HepG2 (cell line): Measurements from ENCODE around the gene CDK14. TPM values are rescaled to one million over a fixed set of nuclear protein-coding genes. Genes with fewer than 3 reads are reported as not detected.

Source experiments
- ATAC-seq: fragments of 200-7000 bp; cut with Tn5 transposase; 3 replicates; pipeline ENCODE4 v1.9.1; 2020; ENCODE audit warnings: mild to moderate bottlenecking, moderate library complexity
- BruUV-seq: library from RNA; stranded (reverse); fragments of 400-500 nt; replicated peaks from 2 replicates; lab custom pipeline; 2021; lab: Mats Ljungman, UMichigan
- CTCF ChIA-PET: fragments of 300-600 bp; formaldehyde crosslinking; extraction: SDS; loops from one replicate; lab custom pipeline; 2021; ENCODE audit warnings: low total read pairs, inconsistent platforms, low intra/inter-chr PET ratio; lab: Yijun Ruan, JAX
- POLR2A ChIA-PET: fragments of 350-600 bp; sonication (Branson Sonifier 250); formaldehyde crosslinking; loops from one replicate; lab custom pipeline; 2020; ENCODE audit warnings: antibody characterized with exemption, inconsistent platforms; lab: Yijun Ruan, JAX
- DNase-seq: peaks from one replicate; pipeline ENCODE4 v3.0.0-alpha.2; 2015; ENCODE audit warnings: low spot score
- FAIRE-seq: peaks from 3 replicates; lab custom pipeline; 2011; peaks lifted over from hg19 to GRCh38; lab: Jason Lieb, UNC
- H2AFZ ChIP-seq: one replicate; pipeline ENCODE4 v1.6.1; 2011; ENCODE audit warnings: low read length, inconsistent platforms
- H3K27ac ChIP-seq: fragments of 300-600 bp; 3 replicates; pipeline ENCODE4 v1.8.0; 2011; ENCODE audit warnings: mixed run types, mild to moderate bottlenecking, mixed read lengths, low read length, inconsistent platforms; ENCODE audit not compliant: insufficient read depth; ENCODE audit errors: extremely low read length
- H3K27me3 ChIP-seq, 2 experiments: fragments of 200-600 bp in 1 of 2; 2 replicates in 1 of 2; 3 replicates in 1 of 2; pipeline versions ENCODE4 v1.6.0 to v1.8.0; 2011; ENCODE audit warnings: low read length in 2 of 2, mild to moderate bottlenecking in 2 of 2, moderate library complexity in 2 of 2, inconsistent platforms in 1 of 2; ENCODE audit not compliant: insufficient read depth in 2 of 2, control insufficient read depth in 1 of 2
- H3K36me3 ChIP-seq, 2 experiments: fragments of 200-600 bp in 1 of 2; replicated peaks in 1 of 2; 2 replicates in 1 of 2; 3 replicates in 1 of 2; pipeline versions ENCODE4 v1.5.1 to v1.8.0; 2011; ENCODE audit warnings: low read length in 2 of 2, inconsistent platforms in 1 of 2; ENCODE audit not compliant: insufficient read depth in 2 of 2, control insufficient read depth in 1 of 2
- H3K4me1 ChIP-seq: 2 replicates; pipeline ENCODE4 v1.5.1; 2012; ENCODE audit warnings: low read length, inconsistent platforms; ENCODE audit not compliant: insufficient read depth
- H3K4me2 ChIP-seq: 2 replicates; pipeline ENCODE4 v1.6.0; 2011; ENCODE audit warnings: low read depth, low read length, inconsistent platforms
- H3K4me3 ChIP-seq, 3 experiments: fragments of 200-600 bp in 1 of 3; sonication (generic), shearing (Covaris generic) in 1 of 3; replicated peaks in 1 of 3; 2 replicates each; pipeline ENCODE4 v1.5.1; 2011 to 2016; ENCODE audit warnings: low read length in 3 of 3, inconsistent platforms in 2 of 3, low read depth in 2 of 3, mild to moderate bottlenecking in 2 of 3, control low read depth in 1 of 3, mixed read lengths in 1 of 3; ENCODE audit not compliant: insufficient read depth in 1 of 3
- H3K79me2 ChIP-seq: one replicate; pipeline ENCODE4 v1.6.1; 2011; ENCODE audit warnings: low read length, inconsistent platforms; ENCODE audit not compliant: insufficient read depth
- H3K9ac ChIP-seq: 2 replicates; pipeline ENCODE4 v1.6.0; 2011; ENCODE audit warnings: mild to moderate bottlenecking, low read depth, low read length, inconsistent platforms; ENCODE audit not compliant: insufficient read depth
- H3K9me3 ChIP-seq: 2 replicates; pipeline ENCODE4 v1.5.1; 2012; ENCODE audit warnings: mild to moderate bottlenecking, low read length
- H4K20me1 ChIP-seq: 2 replicates; pipeline ENCODE4 v1.6.0; 2011; ENCODE audit warnings: inconsistent platforms, mild to moderate bottlenecking, low read length, moderate library complexity; ENCODE audit not compliant: insufficient read depth
- CHD2 ChIP-seq: IDR thresholded peaks from 2 replicates; pipeline ENCODE4 v1.6.1; 2011; ENCODE audit warnings: low read depth, low read length, improper control_type of control experiment
- ETV6 ChIP-seq: sonication (generic); formaldehyde crosslinking; conservative IDR thresholded peaks from 2 replicates; pipeline ENCODE4 v1.4.0; 2020; ENCODE audit warnings: missing genetic modification reagents
- GMEB1 ChIP-seq: sonication (generic); formaldehyde crosslinking; IDR thresholded peaks from 2 replicates; pipeline ENCODE4 v1.5.1; 2020; ENCODE audit warnings: missing genetic modification reagents, mild to moderate bottlenecking, borderline replicate concordance
- GPN1 ChIP-seq: sonication (generic); formaldehyde crosslinking; IDR thresholded peaks from 2 replicates; pipeline ENCODE4 v1.5.1; 2020; ENCODE audit warnings: missing genetic modification reagents, borderline replicate concordance
- JUN ChIP-seq: sonication (generic); formaldehyde crosslinking; IDR thresholded peaks from 2 replicates; pipeline ENCODE4 v1.4.0; 2020; ENCODE audit warnings: mild to moderate bottlenecking, missing genetic modification reagents
- NFKBIZ ChIP-seq: IDR thresholded peaks from 2 replicates; pipeline ENCODE4 v1.6.1; 2018; ENCODE audit warnings: missing genetic modification reagents, missing compliant biosample characterization
- SOX13 ChIP-seq, 3 experiments: fragments of 450-650 bp in 1 of 3; sonication (generic) in 1 of 3; formaldehyde crosslinking in 1 of 3; IDR thresholded peaks in 2 of 3; conservative IDR thresholded peaks in 1 of 3; 2 replicates each; pipeline versions ENCODE4 v1.5.0 to v1.6.1; 2016 to 2020; ENCODE audit warnings: antibody characterized with exemption in 1 of 3, mild to moderate bottlenecking in 1 of 3, missing compliant biosample characterization in 1 of 3, missing genetic modification reagents in 1 of 3, moderate library complexity in 1 of 3
- SP4 ChIP-seq: sonication (generic); formaldehyde crosslinking; IDR thresholded peaks from 2 replicates; pipeline ENCODE4 v1.8.1; 2023; ENCODE audit warnings: mild to moderate bottlenecking, missing genetic modification reagents
- ZMYM2 ChIP-seq: sonication (generic); formaldehyde crosslinking; IDR thresholded peaks from 2 replicates; pipeline ENCODE4 v1.8.0; 2022; ENCODE audit warnings: mild to moderate bottlenecking, missing genetic modification reagents
- ZNF10 ChIP-seq: sonication (generic); formaldehyde crosslinking; IDR thresholded peaks from 2 replicates; pipeline ENCODE4 v1.4.0; 2020; ENCODE audit warnings: mild to moderate bottlenecking, low read depth, missing genetic modification reagents, borderline replicate concordance
- ZNF496 ChIP-seq: sonication (generic); formaldehyde crosslinking; IDR thresholded peaks from 2 replicates; pipeline ENCODE4 v1.8.1; 2023; ENCODE audit warnings: mild to moderate bottlenecking, moderate library complexity, missing genetic modification reagents; ENCODE audit not compliant: insufficient replicate concordance
- ZNF512 ChIP-seq: sonication (generic); formaldehyde crosslinking; IDR thresholded peaks from 2 replicates; pipeline ENCODE4 v1.4.0; 2020; ENCODE audit warnings: mild to moderate bottlenecking, missing genetic modification reagents
- WGBS: methylation state at CpG from one replicate; pipeline ENCODE4 v1.1.6; 2017; ENCODE audit warnings: low lambda C conversion rate; 5-methylcytosine and 5-hydroxymethylcytosine counted together
- in situ Hi-C: cut with HindIII; loops from 2 replicates; pipeline ENCODE4 v1.10.0; 2017; ENCODE audit warnings: low pct_unique_long_range_greater_than_20kb; ENCODE audit not compliant: extremely low pct_ligation_motif_present
- intact Hi-C: fragments of 100-400 bp; cut with micrococcal nuclease; formaldehyde crosslinking; loops from one replicate; pipeline ENCODE4 v1.10.0; 2022; ENCODE audit not compliant: unreplicated experiment
- polyA plus RNA-seq, 8 experiments: library from polyadenylated mRNA; depleted of rRNA in 3 of 8; stranded (reverse) in 7 of 8; unstranded in 1 of 8; fragments of >200 nt; fragmentation: Illumina TruSeq in 4 of 8; extraction: Trizol in 4 of 8; gene quantifications; 2 replicates each; pipeline versions ENCODE4 v1.2.1 to v1.2.3, GENCODE V29; 2011 to 2016; ENCODE audit warnings: low read depth in 4 of 8, missing spikeins in 1 of 8, mixed read lengths in 1 of 8; ENCODE audit not compliant: insufficient read depth in 1 of 8
- total RNA-seq, 5 experiments: library from RNA; depleted of rRNA; stranded (reverse); fragments of >200 nt; fragmentation: Illumina TruSeq; extraction: Trizol; gene quantifications; 2 replicates each; pipeline ENCODE4 v1.2.3, GENCODE V29; 2016; ENCODE audit warnings: low read depth in 1 of 5

CDK14 gene
- total and polyA plus RNA-seq, 2 of the 13 experiments (the other 11 are each of a cell fraction or from before 2014, with no cell fraction given), result 0.26 to 0.71 TPM

- ATAC-seq, result no peak
- TF ChIP-seq SP4 (CRISPR knock-in tag) (no peak), SOX13 (IDR thresholded peaks at IDR 0.05) (no peak), SOX13 (CRISPR knock-in tag; conservative IDR thresholded peaks at IDR 0.05 in 1 of 2, IDR thresholded peaks at IDR 0.05 in 1 of 2) (no peak), ZNF512 (CRISPR knock-in tag) (no peak), GMEB1 (no peak), ZMYM2 (CRISPR knock-in tag) (no peak), ZNF10 (CRISPR knock-in tag) (no peak), ZNF496 (CRISPR knock-in tag) (no peak), NFKBIZ (no peak), JUN (CRISPR knock-in tag) (no peak), CHD2 (no peak), ETV6 (no peak), GPN1 (CRISPR knock-in tag) (no peak)
- in situ Hi-C loops (no loop called here), intact Hi-C loops (no loop called here)
- no TSS peak for BruUV-seq
- Histone ChIP-seq H2AFZ (no peak overlapping the region), H3K4me2 (no peak overlapping the region), H3K9ac (no peak overlapping the region), H3K27ac (no peak overlapping the region), H3K9me3 (no peaks in the 10 kb centered on the region), H3K36me3 (no peaks in the 10 kb centered on the region), H3K4me1 (no peaks in the 10 kb centered on the region), H4K20me1 (no peaks in the 10 kb centered on the region), H3K4me3 (no peak overlapping the region), H3K27me3 (no peaks in the 10 kb centered on the region), H3K79me2 (no peaks in the 10 kb centered on the region)
- DNase-seq, result no peak
- ChIA-PET CTCF (no interaction called here), POLR2A (no interaction called here)
- FAIRE-seq, result no peak
- WGBS, result 34% methylated on average over 3 of the region's 3 CpGs
Measured at GRCh38 chr7:91198371-91198770, 602.2 kb downstream of the CDK14 start.
